GM12891 (cell line): ENCODE results near the gene STK26.

Experiments used
- PAX5 ChIP-seq: IDR thresholded peaks from 2 replicates; pipeline ENCODE4 v1.6.1; 2011; ENCODE audit warnings: low read length, moderate library complexity, mild to moderate bottlenecking; ENCODE audit not compliant: insufficient read depth, severe bottlenecking
- POLR2A ChIP-seq: IDR thresholded peaks from 2 replicates; pipeline ENCODE4 v1.6.1; 2011; ENCODE audit warnings: low read depth, low read length, control low read depth
- POLR2AphosphoS5 ChIP-seq: IDR thresholded peaks from 2 replicates; pipeline ENCODE4 v1.6.1; 2011; ENCODE audit warnings: low read depth, low read length, control low read depth
- POU2F2 ChIP-seq: IDR thresholded peaks from 2 replicates; pipeline ENCODE4 v1.6.1; 2011; ENCODE audit warnings: low read depth, mild to moderate bottlenecking, control low read depth, low read length, moderate library complexity
- SPI1 ChIP-seq: IDR thresholded peaks from 2 replicates; pipeline ENCODE4 v1.6.1; 2011; ENCODE audit warnings: low read depth, low read length, control low read depth
- TAF1 ChIP-seq: IDR thresholded peaks from 2 replicates; pipeline ENCODE4 v1.6.1; 2011; ENCODE audit warnings: low read depth, low read length, control low read depth

DNA sequence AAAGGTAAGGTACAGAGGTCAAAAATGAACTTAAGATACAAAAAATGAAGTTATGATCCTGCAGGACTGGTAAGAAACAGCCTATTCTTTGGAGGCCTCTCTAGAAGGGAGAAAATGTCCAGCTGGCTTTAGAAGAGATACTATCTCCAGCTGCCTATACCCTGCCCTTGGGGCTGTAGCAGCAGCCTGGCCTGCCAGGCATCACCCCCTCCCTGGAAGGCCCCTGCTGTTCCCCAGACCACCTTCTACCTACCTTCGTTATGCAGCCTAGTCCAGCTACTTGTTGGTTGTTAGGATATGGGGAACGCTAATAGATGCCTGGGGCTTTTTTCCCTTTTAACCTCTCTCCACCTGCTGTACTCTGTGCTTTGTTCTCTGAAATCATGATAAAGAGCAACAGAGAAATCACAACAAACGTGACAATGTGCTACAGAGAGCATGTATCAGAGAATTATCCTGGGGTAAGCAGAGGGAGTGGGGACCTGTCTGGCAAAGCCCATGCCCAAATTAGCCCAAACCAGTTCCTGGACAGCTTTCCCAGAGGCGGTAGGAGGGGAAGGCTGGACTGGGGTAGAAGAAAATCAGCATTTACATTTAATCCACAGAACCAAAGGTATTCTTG lies 70.2 kb downstream of the STK26 start:
- TF ChIP-seq POLR2AphosphoS5 (no peak), POLR2A (no peak), TAF1 (no peak), SPI1 (no peak), POU2F2 (no peak), PAX5 (no peak)
